RWPE1 (cell line): Measurements from ENCODE around the gene SLC6A17.

ENCODE experiments used
- CTCF ChIA-PET: fragments of 350-600 bp; sonication (Branson Sonifier 250); formaldehyde crosslinking; extraction: SDS; loops from one replicate; lab custom pipeline; 2021; lab: Yijun Ruan, JAX
- POLR2A ChIA-PET: fragments of 400-600 bp; formaldehyde crosslinking; extraction: SDS; loops from one replicate; lab custom pipeline; 2020; ENCODE audit warnings: antibody characterized with exemption; ENCODE audit not compliant: low non-redundant PET; lab: Yijun Ruan, JAX
- DNase-seq: peaks from one replicate; pipeline ENCODE4 v3.0.0; 2012; ENCODE audit warnings: low spot score
- H3K27ac ChIP-seq: fragments of 450-650 bp; 2 replicates; pipeline ENCODE4 v1.5.1; 2017
- CTCF ChIP-seq: fragments of 450-650 bp; conservative IDR thresholded peaks from 2 replicates; pipeline ENCODE4 v1.5.1; 2017; ENCODE audit warnings: low read depth, mild to moderate bottlenecking

Gene SLC6A17

GRCh38 chr1:110200666-110201065 is 50.4 kb downstream of the SLC6A17 start:
- H3K27ac ChIP-seq: no peak overlapping the region
- TF ChIP-seq CTCF: no peak
- ChIA-PET CTCF (interaction anchor here (0.6 to 13.5 kb wide), 5 partner anchors 58 to 296 kb away, joined by 3 to 265 read pairs (median 33); no protein-coding TSS in a partner anchor), POLR2A (no interaction called here)
- DNase-seq: no peak

- DNase-seq: no peak
- POLR2A ChIA-PET: no interaction called here
- CTCF ChIA-PET: interaction anchor here (0.6 to 13.5 kb wide), 5 partner anchors 58 to 295 kb away, joined by 3 to 265 read pairs (median 33); no protein-coding TSS in a partner anchor
- TF ChIP-seq CTCF: no peak
- H3K27ac ChIP-seq: no peak overlapping the region
Measured at GRCh38 chr1:110201157-110201825, 51.0 kb downstream of the SLC6A17 start.

- ChIA-PET POLR2A (interaction anchor here (0.5 kb wide), 1 partner anchor 131 kb away, joined by 3 read pairs; no protein-coding TSS in a partner anchor), CTCF (interaction anchor here (0.7 to 13.5 kb wide), 14 partner anchors 16 to 293 kb away, joined by 3 to 265 read pairs (median 4); no protein-coding TSS in a partner anchor)
- TF ChIP-seq CTCF: peak; percentile 84
- DNase-seq: peak; percentile 45
- H3K27ac ChIP-seq: no peak overlapping the region
Measured at GRCh38 chr1:110203021-110203661, 52.8 kb downstream of the SLC6A17 start.

- DNase-seq: no peak
- ChIA-PET CTCF (interaction anchor here (0.6 to 13.5 kb wide), 4 partner anchors 102 to 291 kb away, joined by 3 to 265 read pairs (median 22); no protein-coding TSS in a partner anchor), POLR2A (no interaction called here)
- no peak overlapping the region for H3K27ac ChIP-seq
- TF ChIP-seq CTCF: no peak
Measured at GRCh38 chr1:110205156-110205555, 54.9 kb downstream of the SLC6A17 start.

GRCh38 chr1:110205591-110206155 is 55.4 kb downstream of the SLC6A17 start:
- ChIA-PET POLR2A (no interaction called here), CTCF (interaction anchor here (0.5 to 13.5 kb wide), 4 partner anchors 101 to 255 kb away, joined by 3 to 265 read pairs (median 14); no protein-coding TSS in a partner anchor)
- no peak for DNase-seq
- TF ChIP-seq CTCF: no peak
- no peak overlapping the region for H3K27ac ChIP-seq

- ChIA-PET POLR2A (no interaction called here), CTCF (interaction anchor here (0.5 to 13.5 kb wide), 8 partner anchors 9 to 292 kb away, joined by 3 to 265 read pairs (median 16); no protein-coding TSS in a partner anchor)
- TF ChIP-seq CTCF: no peak
- no peak overlapping the region for H3K27ac ChIP-seq
- no peak for DNase-seq
Measured at GRCh38 chr1:110206261-110206920, 56.1 kb downstream of the SLC6A17 start.
